DMS 273 treated with DMSO at 0.1 percent for 48 hours (cell line): ENCODE measurements around the gene INO80D.
"Not testable (repeated sequence)": the region's sequence is repeated elsewhere in the genome, so short reads cannot be mapped to it uniquely, and the experiment has no call there.

Experiments used
- DNase-seq: peaks from one replicate; lab custom pipeline; 2025; lab: John Stamatoyannopoulos, UW

INO80D gene

GRCh38 chr2:206085742-206086445 is at the start of gene INO80D:
INO80D (minus strand) TSS chr2:206086174; CDS start chr2:206063016, 23,158 bp downstream.
- DNase-seq, result peak; percentile 77

- no peak for DNase-seq
These were observed 41.7 kb upstream of the INO80D start for GRCh38 chr2:206127656-206128055.

DNA sequence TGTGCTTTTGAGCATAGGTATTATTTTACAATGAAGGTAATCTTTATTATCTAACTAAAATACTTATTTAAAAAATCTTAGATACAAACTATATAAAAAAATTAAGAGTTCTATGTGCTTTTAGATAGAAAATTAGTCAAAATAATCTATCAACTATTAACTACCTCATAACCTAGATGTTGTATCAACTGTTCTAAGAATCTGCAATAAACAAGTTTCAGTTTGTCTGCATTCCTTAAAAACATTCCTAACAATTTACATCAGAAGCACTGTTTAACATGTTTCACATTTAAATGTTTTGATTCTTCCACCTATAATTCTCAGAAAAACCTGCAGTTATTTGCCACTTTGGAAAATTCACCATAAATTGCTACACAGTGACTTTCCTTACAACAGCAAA is 39.9 kb upstream of the INO80D start:
- DNase-seq, result no peak

DNA sequence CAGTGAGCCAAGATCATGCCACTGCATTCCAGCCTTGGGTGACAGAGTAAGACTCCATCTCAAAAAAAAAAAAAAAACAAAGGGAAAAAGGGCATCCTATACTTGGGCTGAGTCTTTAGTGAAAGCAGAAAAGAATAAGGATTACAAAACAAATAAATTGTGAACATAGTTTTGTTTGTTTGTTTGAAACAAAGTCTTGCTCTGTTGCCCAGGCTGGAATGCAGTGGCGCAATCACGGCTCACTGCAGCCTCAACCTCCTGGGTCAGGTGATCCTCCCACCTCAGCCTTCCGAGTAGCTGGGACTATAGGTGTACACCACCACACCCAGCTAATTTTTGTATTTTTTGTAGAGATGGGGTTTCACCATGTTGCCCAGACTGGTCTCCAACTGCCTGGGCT is 36.6 kb upstream of the INO80D start:
- DNase-seq, result not testable (repeated sequence)

GRCh38 chr2:206116278-206116677 is 30.3 kb upstream of the INO80D start:
- no peak for DNase-seq

GRCh38 chr2:206115026-206115578 is 29.1 kb upstream of the INO80D start:
- no peak for DNase-seq

GRCh38 chr2:206112846-206113547 is 27.0 kb upstream of the INO80D start:
- DNase-seq, result no peak

GRCh38 chr2:206112108-206112507 is 26.1 kb upstream of the INO80D start:
- no peak for DNase-seq

- DNase-seq, result no peak
These were observed 22.7 kb upstream of the INO80D start for GRCh38 chr2:206108713-206109112.

DNA sequence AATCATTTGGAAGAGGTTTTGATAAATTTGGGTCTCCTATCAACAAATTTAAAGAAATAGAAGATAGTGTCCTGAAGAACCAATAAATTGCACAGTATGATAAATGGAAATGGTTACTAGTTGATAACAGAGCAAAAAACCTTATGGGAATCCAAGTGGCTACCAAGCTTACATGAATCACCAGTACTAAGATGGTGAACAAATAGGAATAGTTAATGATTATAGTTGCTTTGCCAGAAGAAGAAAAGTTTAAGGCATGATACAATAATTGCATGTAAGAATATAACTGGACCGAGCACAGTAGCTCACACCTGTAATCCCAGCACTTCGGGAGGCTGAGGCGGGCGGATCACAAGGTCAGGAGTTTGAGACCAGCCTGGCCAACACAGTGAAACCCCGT is 19.6 kb upstream of the INO80D start:
- DNase-seq, result no peak

DNA sequence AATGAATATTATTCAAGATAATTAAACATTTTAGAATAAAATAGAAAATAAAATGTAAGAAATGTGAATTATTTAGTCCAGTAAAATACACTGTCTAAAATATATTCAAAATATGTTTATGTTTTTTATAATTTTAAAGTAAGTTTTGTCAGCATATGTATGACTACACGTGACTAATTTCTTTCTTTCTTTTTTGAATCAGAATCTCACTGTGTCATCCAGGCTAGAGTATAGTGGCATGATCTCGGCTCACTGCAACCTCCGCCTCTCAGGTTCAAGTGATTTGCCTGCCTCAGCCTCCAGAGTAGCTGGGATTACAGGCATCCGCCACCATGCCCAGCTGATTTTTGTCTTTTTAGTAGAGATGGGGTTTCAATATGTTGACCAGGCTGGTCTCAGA is 19.1 kb upstream of the INO80D start:
- DNase-seq, result no peak

GRCh38 chr2:206098872-206099271 is 12.9 kb upstream of the INO80D start:
- not testable (repeated sequence) for DNase-seq

DNA sequence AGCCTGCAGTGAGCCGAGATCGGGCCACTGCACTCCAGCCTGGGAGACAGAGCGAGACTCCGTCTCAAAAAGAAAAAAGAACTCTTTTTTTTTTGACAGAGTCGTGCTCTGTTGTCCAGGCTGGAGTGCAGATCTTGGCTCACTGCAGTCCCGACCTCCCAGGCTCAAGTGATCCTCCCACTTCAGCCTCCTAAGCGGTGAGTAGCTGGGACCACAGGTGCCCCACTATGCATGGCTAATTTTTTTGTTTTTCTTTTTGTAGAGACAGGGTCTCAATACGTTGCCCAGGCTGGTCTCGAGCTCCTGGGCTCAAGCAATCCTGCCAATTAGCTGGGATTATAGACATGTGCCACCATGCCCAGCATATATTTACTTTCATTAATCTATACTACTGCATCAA is 12.5 kb upstream of the INO80D start:
- DNase-seq, result no peak

- no peak for DNase-seq
These were observed 10.9 kb upstream of the INO80D start for GRCh38 chr2:206096876-206097275.

GRCh38 chr2:206095536-206096332 is 9.8 kb upstream of the INO80D start:
- no peak for DNase-seq

DNA sequence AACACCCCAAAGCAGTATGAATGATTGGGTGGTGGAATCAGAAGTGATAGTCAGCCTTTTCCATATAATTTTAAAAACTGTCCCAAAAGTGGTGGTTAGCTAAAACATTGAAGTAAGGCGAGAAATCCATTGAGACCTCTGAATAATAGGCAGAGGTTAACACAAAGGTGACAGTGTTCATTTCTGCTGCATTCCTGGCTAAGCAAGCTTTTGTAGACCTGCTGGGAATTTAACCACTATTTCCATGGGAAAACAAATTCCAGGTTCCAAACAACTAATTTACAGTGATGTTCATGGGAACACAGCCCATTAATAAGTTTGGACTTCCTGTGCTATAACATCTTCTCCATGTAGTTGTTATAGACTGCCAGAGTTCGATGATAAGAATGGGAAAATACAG is 6.3 kb upstream of the INO80D start:
- DNase-seq, result no peak

GRCh38 chr2:206088248-206088647 is 2.3 kb upstream of the INO80D start:
- DNase-seq, result no peak

DNA sequence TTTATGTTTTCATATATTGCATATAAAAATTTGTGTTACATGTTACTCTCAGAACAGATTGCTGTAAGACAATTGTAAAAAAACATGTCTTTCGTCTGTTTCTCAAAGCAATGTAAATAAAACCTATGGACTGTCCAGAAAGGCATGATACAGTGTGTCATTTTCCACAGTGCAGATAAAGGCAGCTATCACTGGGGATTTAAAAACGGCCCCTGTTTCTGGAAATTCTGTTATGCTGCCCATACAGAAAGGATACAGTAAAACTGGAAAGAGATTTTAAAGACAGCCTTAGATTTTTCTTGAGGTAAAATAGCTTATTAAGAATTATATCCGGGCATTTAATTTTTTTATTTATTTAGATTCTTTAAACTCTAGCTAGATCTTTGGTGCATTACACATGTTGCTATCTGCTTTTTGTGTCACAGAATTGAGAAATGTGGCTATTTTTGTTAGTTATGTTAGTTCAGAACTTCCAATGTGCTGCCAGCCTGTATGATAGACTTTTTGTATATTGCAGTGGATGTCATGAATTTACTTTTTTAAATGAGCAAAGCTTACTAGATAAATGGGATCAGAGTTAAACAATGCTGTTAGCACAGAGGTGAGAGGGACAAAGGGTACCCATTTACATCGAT is 859 bp upstream of the INO80D start:
- no peak for DNase-seq

DNA sequence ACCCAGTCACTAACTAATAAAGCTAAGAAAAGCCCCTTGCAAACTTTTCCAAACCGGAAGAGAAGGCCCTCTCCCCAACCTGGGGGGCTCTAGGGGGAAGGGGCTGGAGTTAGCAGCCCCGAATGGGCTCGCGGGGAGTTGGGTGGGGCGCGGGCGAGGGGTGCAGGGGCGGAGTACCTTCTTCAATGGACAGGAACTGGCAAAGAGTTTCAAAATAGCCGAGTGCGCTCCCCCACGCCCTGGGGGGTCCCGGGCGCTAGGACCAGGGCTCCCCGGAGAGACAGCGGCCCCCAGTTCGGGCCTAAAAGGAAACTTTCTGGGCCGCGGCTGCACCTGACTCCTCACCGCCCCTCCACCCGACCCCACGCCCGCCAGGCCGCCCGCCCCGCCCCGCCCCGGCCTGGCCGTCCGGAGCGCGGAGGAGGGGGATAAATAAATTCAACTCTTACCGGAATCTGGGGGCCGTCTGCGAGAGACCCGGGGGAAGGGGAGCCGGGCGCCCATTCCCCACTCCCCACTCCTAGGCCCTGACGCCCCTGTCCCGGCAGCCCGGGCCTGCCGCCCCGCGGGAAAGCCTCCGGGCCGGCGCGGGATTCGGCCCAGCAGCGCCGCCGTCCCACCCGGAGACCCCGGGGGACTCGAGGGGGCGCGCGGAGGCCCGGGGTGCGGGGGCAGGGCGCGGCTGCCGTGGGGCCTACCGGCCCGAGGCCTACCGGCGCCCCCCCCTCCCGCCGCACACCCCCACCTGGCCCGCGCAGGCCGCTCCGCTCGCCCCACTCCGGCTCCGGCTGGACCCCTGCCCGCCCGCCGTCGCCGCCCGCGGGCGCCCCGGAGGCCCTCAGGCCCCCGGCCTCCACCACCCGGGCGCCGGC is 868 bp downstream of the INO80D start:
- DNase-seq, result no peak

DNA sequence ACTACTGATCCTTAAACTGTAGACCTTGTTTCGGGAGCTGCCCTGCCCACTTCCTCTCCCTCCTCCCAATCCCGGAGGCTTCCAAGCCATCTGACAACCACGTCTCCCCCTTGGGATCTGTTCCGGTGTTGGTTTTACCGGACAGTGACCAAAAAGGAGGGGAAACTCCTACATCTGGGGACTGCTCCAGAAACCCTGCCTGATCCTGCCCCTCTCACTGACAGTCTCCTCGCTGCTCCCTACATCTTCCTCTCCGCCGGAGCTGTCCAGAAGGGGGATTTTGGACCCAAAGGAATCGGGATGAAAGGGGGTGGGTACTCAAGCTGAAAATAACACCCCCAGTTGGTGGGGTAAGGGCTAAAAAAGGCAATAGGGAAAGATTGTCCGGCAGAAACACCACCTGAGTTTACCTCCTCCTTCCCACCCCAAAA is 1.5 kb downstream of the INO80D start:
- no peak for DNase-seq
